ENCODE data around the gene ZNG1E.
"Not testable (repeated sequence)": the region's sequence is repeated elsewhere in the genome, so short reads cannot be mapped to it uniquely, and the experiment has no call there.

Gene ZNG1E

GRCh38 chr9:65675589-65676021 is at the start of gene ZNG1E:
Gene ZNG1E (plus strand): TSS chr9:65675928. CDS start chr9:65675977, 49 bp downstream.
- DNase-seq (ENCODE audit: low spot score): not testable (repeated sequence)

GRCh38 chr9:65673579-65673978 is 2.1 kb upstream of the ZNG1E start:
- not testable (repeated sequence) for DNase-seq (ENCODE audit: low spot score)

- DNase-seq (ENCODE audit: low spot score): not testable (repeated sequence)
Observed at GRCh38 chr9:65675018-65675417, 710 bp upstream of the ZNG1E start.

GRCh38 chr9:65676389-65676788 is 661 bp downstream of the ZNG1E start:
- not testable (repeated sequence) for DNase-seq (ENCODE audit: low spot score)

- DNase-seq (ENCODE audit: low spot score): not testable (repeated sequence)
Observed at GRCh38 chr9:65678533-65678932, 2.8 kb downstream of the ZNG1E start.

GRCh38 chr9:65703550-65703949 is 27.8 kb downstream of the ZNG1E start:
- DNase-seq (ENCODE audit: low spot score): not testable (repeated sequence)

- not testable (repeated sequence) for DNase-seq (ENCODE audit: low spot score)
Observed at GRCh38 chr9:65714445-65714844, 38.7 kb downstream of the ZNG1E start.

GRCh38 chr9:65737096-65737564 is 61.4 kb downstream of the ZNG1E start, which contains the start of gene FOXD4L4:
Gene FOXD4L4 (plus strand): TSS chr9:65737146. CDS start chr9:65737146, 0 bp downstream.
- DNase-seq (ENCODE audit: low spot score): not testable (repeated sequence)

- DNase-seq (ENCODE audit: low spot score): not testable (repeated sequence)
Observed at GRCh38 chr9:65738133-65738532, 62.4 kb downstream of the ZNG1E start.
